ENCODE results near the gene AIFM2. TPM values are rescaled to one million over a fixed set of nuclear protein-coding genes. Genes with fewer than 3 reads are reported as not detected.

Gene AIFM2
- total and polyA plus RNA-seq, 2 of the 13 experiments (the other 11 are each of a cell fraction or from before 2014, with no cell fraction given): 20.3 to 29.5 TPM

GRCh38 chr10:70109064-70109729, 23.4 kb downstream of the AIFM2 start (continued):
- TF ChIP-seq ZBTB20 (CRISPR knock-in tag; IDR thresholded peaks at IDR 0.05; ENCODE audit: borderline replicate concordance, low read depth) (peak; percentile 35; the same call in 1 of the 2 replicates), FOXA3 (CRISPR knock-in tag; IDR thresholded peaks at IDR 0.05) (peak; percentile 76), KMT2B (CRISPR knock-in tag; IDR thresholded peaks at IDR 0.05) (no peak), MXD3 (CRISPR knock-in tag; IDR thresholded peaks at IDR 0.05) (0 out of 2 replicates have a peak, but pooled peaks have one; percentile 26), GLMP (CRISPR knock-in tag; IDR thresholded peaks at IDR 0.05; ENCODE audit: borderline replicate concordance) (no peak), ADNP (CRISPR knock-in tag; IDR thresholded peaks at IDR 0.05) (no peak), ZNF777 (CRISPR knock-in tag; IDR thresholded peaks at IDR 0.05) (peak; percentile 37; the same call in 1 of the 2 replicates), HNF4A (CRISPR knock-in tag; IDR thresholded peaks at IDR 0.05) (peak; percentile 96), PREB (CRISPR knock-in tag; IDR thresholded peaks at IDR 0.05) (no peak), CHCHD3 (CRISPR knock-in tag; IDR thresholded peaks at IDR 0.05) (no peak), ZNF274 (CRISPR knock-in tag; IDR thresholded peaks at IDR 0.05) (0 out of 2 replicates have a peak, but pooled peaks have one; percentile 49), NCOR1 (IDR thresholded peaks at IDR 0.05; ENCODE audit: borderline replicate concordance, low read length) (peak; percentile 59; the same call in 1 of the 2 replicates), MAFK (conservative IDR thresholded peaks at IDR 0.05 in 1 of 2, IDR thresholded peaks at IDR 0.05 in 1 of 2; ENCODE audit: low read length in 2 of 2) (no peak), USF2 (IDR thresholded peaks at IDR 0.05; ENCODE audit: low read depth, low read length) (no peak), USF2 (CRISPR knock-in tag; IDR thresholded peaks at IDR 0.05; ENCODE audit: borderline replicate concordance) (peak; percentile 14; the same call in 1 of the 2 replicates), TGIF2 (CRISPR knock-in tag; IDR thresholded peaks at IDR 0.05) (0 out of 2 replicates have a peak, but pooled peaks have one; percentile 55), ZNF180 (CRISPR knock-in tag; IDR thresholded peaks at IDR 0.05; ENCODE audit: borderline replicate concordance, low read depth) (no peak), HIVEP1 (CRISPR knock-in tag; IDR thresholded peaks at IDR 0.05) (peak; percentile 59; the same call in 1 of the 2 replicates), DPF2 (CRISPR knock-in tag; IDR thresholded peaks at IDR 0.05; ENCODE audit: borderline replicate concordance, low read depth) (no peak), POGZ (CRISPR knock-in tag; IDR thresholded peaks at IDR 0.05) (peak; percentile 75; the same call in 1 of the 2 replicates), ZNF746 (CRISPR knock-in tag; IDR thresholded peaks at IDR 0.05) (no peak), RAD51 (IDR thresholded peaks at IDR 0.05; ENCODE audit: borderline replicate concordance) (no peak), FOSL1 (CRISPR knock-in tag; IDR thresholded peaks at IDR 0.05; ENCODE audit: borderline replicate concordance) (no peak), CENPX (CRISPR knock-in tag; IDR thresholded peaks at IDR 0.05) (no peak), SIN3A (IDR thresholded peaks at IDR 0.05; ENCODE audit: borderline replicate concordance, low read depth, low read length) (no peak), ZBTB25 (CRISPR knock-in tag; IDR thresholded peaks at IDR 0.05) (no peak)

All from HepG2 (cell line).